ENCODE data around the gene GAGE1.
"Not testable (repeated sequence)": the region's sequence is repeated elsewhere in the genome, so short reads cannot be mapped to it uniquely, and the experiment has no call there.

The GAGE1 gene

GRCh38 chrX:49598720-49599119 is at the start of gene GAGE1:
TSS of gene GAGE1 (plus strand) at chrX:49599020. CDS start at chrX:49600175, 1,155 bp downstream.
- in situ Hi-C loops (cut with HindIII; ENCODE audit: low pct_ligation_motif_present, low pct_unique_long_range_greater_than_20kb, low sequenced_read_pairs); DNase-seq: not testable (repeated sequence)

- in situ Hi-C loops (cut with HindIII; ENCODE audit: low pct_ligation_motif_present, low pct_unique_long_range_greater_than_20kb, low sequenced_read_pairs); DNase-seq: not testable (repeated sequence)
Measured at GRCh38 chrX:49550989-49551388, 47.8 kb upstream of the GAGE1 start, which contains the start of gene GAGE12E. TSS of gene GAGE12E (plus strand) at chrX:49551289. CDS start at chrX:49552444, 1,155 bp downstream.

- DNase-seq; in situ Hi-C loops (cut with HindIII; ENCODE audit: low pct_ligation_motif_present, low pct_unique_long_range_greater_than_20kb, low sequenced_read_pairs): not testable (repeated sequence)
Measured at GRCh38 chrX:49560542-49560941, 38.3 kb upstream of the GAGE1 start, which contains the start of gene GAGE12F. TSS of gene GAGE12F (plus strand) at chrX:49560842. CDS start at chrX:49561997, 1,155 bp downstream.

- in situ Hi-C loops (cut with HindIII; ENCODE audit: low pct_ligation_motif_present, low pct_unique_long_range_greater_than_20kb, low sequenced_read_pairs); DNase-seq: not testable (repeated sequence)
Measured at GRCh38 chrX:49568728-49569127, 30.1 kb upstream of the GAGE1 start.

- in situ Hi-C loops (cut with HindIII; ENCODE audit: low pct_ligation_motif_present, low pct_unique_long_range_greater_than_20kb, low sequenced_read_pairs), result not testable (repeated sequence)
Measured at GRCh38 chrX:49569152-49569551, 29.7 kb upstream of the GAGE1 start.

GRCh38 chrX:49570100-49570499 is 28.7 kb upstream of the GAGE1 start, which contains the start of gene GAGE12G:
TSS of gene GAGE12G (plus strand) at chrX:49570400. CDS start at chrX:49571555, 1,155 bp downstream.
- in situ Hi-C loops (cut with HindIII; ENCODE audit: low pct_ligation_motif_present, low pct_unique_long_range_greater_than_20kb, low sequenced_read_pairs); DNase-seq: not testable (repeated sequence)

More at GRCh38 chrX:49569152-49569551, 29.7 kb upstream of the GAGE1 start:
- not testable (repeated sequence) for DNase-seq

- DNase-seq; in situ Hi-C loops (cut with HindIII; ENCODE audit: low pct_ligation_motif_present, low pct_unique_long_range_greater_than_20kb, low sequenced_read_pairs): not testable (repeated sequence)
Measured at GRCh38 chrX:49579649-49580048, 19.2 kb upstream of the GAGE1 start, which contains the start of gene GAGE12H. TSS of gene GAGE12H (plus strand) at chrX:49579949. CDS start at chrX:49581104, 1,155 bp downstream.

- DNase-seq; in situ Hi-C loops (cut with HindIII; ENCODE audit: low pct_ligation_motif_present, low pct_unique_long_range_greater_than_20kb, low sequenced_read_pairs): not testable (repeated sequence)
Measured at GRCh38 chrX:49589196-49589595, 9.6 kb upstream of the GAGE1 start, which contains the start of gene GAGE2A. TSS of gene GAGE2A (plus strand) at chrX:49589496. CDS start at chrX:49590651, 1,155 bp downstream.

GRCh38 chrX:49589769-49590478 is 8.9 kb upstream of the GAGE1 start:
- DNase-seq; in situ Hi-C loops (cut with HindIII; ENCODE audit: low pct_ligation_motif_present, low pct_unique_long_range_greater_than_20kb, low sequenced_read_pairs): not testable (repeated sequence)

- in situ Hi-C loops (cut with HindIII; ENCODE audit: low pct_ligation_motif_present, low pct_unique_long_range_greater_than_20kb, low sequenced_read_pairs); DNase-seq: not testable (repeated sequence)
Measured at GRCh38 chrX:49590488-49590887, 8.3 kb upstream of the GAGE1 start.

- DNase-seq, result no peak
Measured at GRCh38 chrX:49610718-49611310, 12.0 kb downstream of the GAGE1 start.

GRCh38 chrX:49618574-49618973 is 19.8 kb downstream of the GAGE1 start:
- DNase-seq, result no peak
- in situ Hi-C loops (cut with HindIII; ENCODE audit: low pct_ligation_motif_present, low pct_unique_long_range_greater_than_20kb, low sequenced_read_pairs), result no loop called here

More at GRCh38 chrX:49610718-49611310, 12.0 kb downstream of the GAGE1 start:
- in situ Hi-C loops (cut with HindIII; ENCODE audit: low pct_ligation_motif_present, low pct_unique_long_range_greater_than_20kb, low sequenced_read_pairs), result no loop called here

- in situ Hi-C loops (cut with HindIII; ENCODE audit: low pct_ligation_motif_present, low pct_unique_long_range_greater_than_20kb, low sequenced_read_pairs), result no loop called here
- peak; percentile 2 for DNase-seq
Measured at GRCh38 chrX:49627086-49627777, 28.4 kb downstream of the GAGE1 start.

GRCh38 chrX:49644991-49645637 is 46.3 kb downstream of the GAGE1 start:
- in situ Hi-C loops (cut with HindIII; ENCODE audit: low pct_ligation_motif_present, low pct_unique_long_range_greater_than_20kb, low sequenced_read_pairs), result no loop called here
- DNase-seq, result no peak

- DNase-seq, result no peak
- in situ Hi-C loops (cut with HindIII; ENCODE audit: low pct_ligation_motif_present, low pct_unique_long_range_greater_than_20kb, low sequenced_read_pairs), result no loop called here
Measured at GRCh38 chrX:49656533-49656932, 57.7 kb downstream of the GAGE1 start.
